OCI-LY7 (cell line): Measurements from ENCODE around the gene SLC26A4. TPM values are rescaled to one million over a fixed set of nuclear protein-coding genes. Genes with fewer than 3 reads are reported as not detected.

ENCODE experiments used
- BruUV-seq: library from RNA; stranded (reverse); fragments of 400-500 nt; replicated peaks from 2 replicates; lab custom pipeline; 2021; lab: Mats Ljungman, UMichigan
- CTCF ChIA-PET: fragments of 300-600 bp; sonication (Branson Sonifier 250); formaldehyde crosslinking; loops from one replicate; lab custom pipeline; 2022; ENCODE audit warnings: antibody characterized with exemption; ENCODE audit not compliant: unreplicated experiment; lab: Charles Lee
- POLR2A ChIA-PET: fragments of 300-600 bp; sonication (Branson Sonifier 250); formaldehyde crosslinking; loops from one replicate; lab custom pipeline; 2022; ENCODE audit warnings: antibody characterized with exemption; lab: Charles Lee
- DNase-seq: peaks from one replicate; pipeline ENCODE4 v3.0.0-alpha.2; 2015; ENCODE audit warnings: low spot score
- H2AFZ ChIP-seq: fragments of 200-600 bp; sonication (generic), shearing (Covaris generic); 2 replicates; pipeline ENCODE4 v1.6.1; 2014; ENCODE audit warnings: mild to moderate bottlenecking, antibody characterized with exemption, low read length, moderate library complexity
- H3K27ac ChIP-seq: fragments of 200-600 bp; sonication (generic); 2 replicates; pipeline ENCODE4 v1.5.1; 2014; ENCODE audit warnings: mixed run types, low read depth, mild to moderate bottlenecking, moderate library complexity, low read length, inconsistent platforms; ENCODE audit not compliant: poor library complexity, severe bottlenecking
- H3K36me3 ChIP-seq: fragments of 200-600 bp; sonication (generic); 2 replicates; pipeline ENCODE4 v1.6.1; 2014; ENCODE audit warnings: mild to moderate bottlenecking, antibody characterized with exemption, low read length, moderate library complexity, mixed read lengths; ENCODE audit not compliant: insufficient read depth
- H3K4me1 ChIP-seq: fragments of 200-600 bp; sonication (generic); 2 replicates; pipeline ENCODE4 v1.5.1; 2014; ENCODE audit warnings: mild to moderate bottlenecking, low read length; ENCODE audit not compliant: insufficient read depth, poor library complexity, severe bottlenecking
- H3K4me2 ChIP-seq: fragments of 200-600 bp; sonication (generic); 2 replicates; pipeline ENCODE4 v1.6.1; 2014; ENCODE audit warnings: mild to moderate bottlenecking, low read length
- H3K4me3 ChIP-seq: fragments of 200-600 bp; sonication (generic); 2 replicates; pipeline ENCODE4 v1.5.1; 2014; ENCODE audit warnings: mild to moderate bottlenecking, low read depth, low read length; ENCODE audit not compliant: poor library complexity, severe bottlenecking
- H3K79me2 ChIP-seq: fragments of 200-600 bp; sonication (generic); 2 replicates; pipeline ENCODE4 v1.6.1; 2016; ENCODE audit warnings: low read depth, mild to moderate bottlenecking, low read length, moderate library complexity, mixed read lengths; ENCODE audit not compliant: insufficient read depth
- H3K9me2 ChIP-seq: fragments of 200-600 bp; sonication (generic); 2 replicates; pipeline ENCODE4 v1.6.1; 2016; ENCODE audit warnings: mild to moderate bottlenecking, low read length, mixed read lengths; ENCODE audit not compliant: insufficient read depth
- H3K9me3 ChIP-seq: fragments of 200-600 bp; sonication (generic); 2 replicates; pipeline ENCODE4 v1.6.1; 2014; ENCODE audit warnings: mild to moderate bottlenecking, mixed run types, low read length, mixed read lengths
- H4K20me1 ChIP-seq: fragments of 200-600 bp; sonication (generic); 2 replicates; pipeline ENCODE4 v1.6.1; 2014; ENCODE audit warnings: mild to moderate bottlenecking, antibody characterized with exemption, low read length, moderate library complexity, mixed read lengths; ENCODE audit not compliant: insufficient read depth
- CTCF ChIP-seq: fragments of 200-600 bp; sonication (generic); conservative IDR thresholded peaks from 2 replicates; pipeline ENCODE4 v1.5.1; 2014; ENCODE audit warnings: mild to moderate bottlenecking, antibody characterized with exemption, low read length, moderate library complexity, mixed read lengths
- EZH2phosphoT487 ChIP-seq: fragments of 200-600 bp; sonication (generic); IDR thresholded peaks from 2 replicates; pipeline ENCODE4 v1.6.1; 2018; ENCODE audit warnings: low read depth, borderline replicate concordance, mild to moderate bottlenecking, mixed run types, antibody characterized with exemption, low read length, moderate library complexity, mixed read lengths
- intact Hi-C: fragments of 100-400 bp; cut with micrococcal nuclease; formaldehyde crosslinking; loops from one replicate; pipeline ENCODE4 v1.10.0; 2022; ENCODE audit not compliant: unreplicated experiment
- total RNA-seq, 2 experiments: library from RNA; depleted of rRNA in 1 of 2; stranded (reverse); fragments of >200 nt in 1 of 2; shearing (Covaris generic) in 1 of 2; gene quantifications; 2 replicates each; pipeline ENCODE4 v1.2.3, GENCODE V29; 2014 to 2022

The SLC26A4 gene
- total RNA-seq, 2 experiments from 2014 or later, result 0.27 TPM; not detected in 1

GRCh38 chr7:107742678-107743566 lies 82.3 kb downstream of the SLC26A4 start:
- Histone ChIP-seq H3K36me3 (peaks cover 14% of the 10 kb centered on the region), H2AFZ (peak overlapping the region; percentile 75), H3K4me3 (peak overlapping the region; percentile 90), H3K9me3 (no peaks in the 10 kb centered on the region), H3K4me2 (peak overlapping the region; percentile 92), H3K27ac (peak overlapping the region; percentile 95), H3K79me2 (peaks cover 39% of the 10 kb centered on the region), H3K4me1 (peaks cover 43% of the 10 kb centered on the region), H4K20me1 (peaks cover 33% of the 10 kb centered on the region), H3K9me2 (no peaks in the 10 kb centered on the region)
- BruUV-seq, result TSS peak; percentile 80
- CTCF ChIA-PET, result interaction anchor here (0.6 to 1.7 kb wide), 4 partner anchors 132 to 1631 kb away, joined by 3 to 6 read pairs (median 3); partner anchors contain the start of genes COG5, DLD, DUS4L and SYPL1
- intact Hi-C loops, result loop anchor here (1.0 to 10.0 kb wide), 6 partner anchors 134 to 876 kb away; partner anchors contain the start of genes BCAP29, DLD, DNAJB9 and PIK3CG
- TF ChIP-seq EZH2phosphoT487, result no peak
- no peak for TF ChIP-seq CTCF
- POLR2A ChIA-PET, result interaction anchor here (0.5 to 3.3 kb wide), 24 partner anchors 10 to 1980 kb away, joined by 3 to 17 read pairs (median 3); partner anchors contain the start of genes COG5, DLD and DUS4L
- DNase-seq, result no peak

GRCh38 chr7:107743567-107744344 lies 83.1 kb downstream of the SLC26A4 start, which contains the start of gene CBLL1:
TSS of gene CBLL1 (plus strand) at chr7:107744142. CDS start at chr7:107744164, 22 bp downstream.
- H2AFZ ChIP-seq, result peak within 1 kb of the TSS; percentile 75
- ChIA-PET CTCF (interaction anchor here (0.6 to 1.7 kb wide), 5 partner anchors 131 to 1632 kb away, joined by 3 to 6 read pairs (median 3); partner anchors contain the start of genes COG5, DLD, DUS4L and SYPL1), POLR2A (interaction anchor here (0.5 to 3.3 kb wide), 19 partner anchors 9 to 795 kb away, joined by 3 to 17 read pairs (median 3); partner anchors contain the start of genes COG5, DLD and DUS4L)
- BruUV-seq, result no TSS peak
- no peaks in the 10 kb centered on the region for H3K9me2 ChIP-seq
- H3K36me3 ChIP-seq, result peaks cover 23% of the 10 kb centered on the region
- H3K4me1 ChIP-seq, result peaks cover 51% of the 10 kb centered on the region
- peaks cover 47% of the 10 kb centered on the region for H3K79me2 ChIP-seq
- peak within 1 kb of the TSS; percentile 95 for H3K27ac ChIP-seq
- DNase-seq, result peak; percentile 97
- no peaks in the 10 kb centered on the region for H3K9me3 ChIP-seq
- TF ChIP-seq CTCF (peak; percentile 81), EZH2phosphoT487 (no peak)
- intact Hi-C loops, result loop anchor here (1.0 to 10.0 kb wide), 8 partner anchors 134 to 876 kb away; partner anchors contain the start of genes BCAP29, COG5, DLD and DNAJB9
- peak within 1 kb of the TSS; percentile 92 for H3K4me2 ChIP-seq
- peak within 1 kb of the TSS; percentile 90 for H3K4me3 ChIP-seq
- H4K20me1 ChIP-seq, result peaks cover 38% of the 10 kb centered on the region
